T-helper 2 cell (primary cell): ENCODE data around the gene FBXO31.
"Not testable (repeated sequence)": the region's sequence is repeated elsewhere in the genome, so short reads cannot be mapped to it uniquely, and the experiment has no call there.

Experiments used
- DNase-seq, 5 experiments: peaks; one replicate each; pipeline versions ENCODE4 v3.0.0 to v3.0.0-alpha.2; 2012 to 2022

Gene FBXO31

DNA sequence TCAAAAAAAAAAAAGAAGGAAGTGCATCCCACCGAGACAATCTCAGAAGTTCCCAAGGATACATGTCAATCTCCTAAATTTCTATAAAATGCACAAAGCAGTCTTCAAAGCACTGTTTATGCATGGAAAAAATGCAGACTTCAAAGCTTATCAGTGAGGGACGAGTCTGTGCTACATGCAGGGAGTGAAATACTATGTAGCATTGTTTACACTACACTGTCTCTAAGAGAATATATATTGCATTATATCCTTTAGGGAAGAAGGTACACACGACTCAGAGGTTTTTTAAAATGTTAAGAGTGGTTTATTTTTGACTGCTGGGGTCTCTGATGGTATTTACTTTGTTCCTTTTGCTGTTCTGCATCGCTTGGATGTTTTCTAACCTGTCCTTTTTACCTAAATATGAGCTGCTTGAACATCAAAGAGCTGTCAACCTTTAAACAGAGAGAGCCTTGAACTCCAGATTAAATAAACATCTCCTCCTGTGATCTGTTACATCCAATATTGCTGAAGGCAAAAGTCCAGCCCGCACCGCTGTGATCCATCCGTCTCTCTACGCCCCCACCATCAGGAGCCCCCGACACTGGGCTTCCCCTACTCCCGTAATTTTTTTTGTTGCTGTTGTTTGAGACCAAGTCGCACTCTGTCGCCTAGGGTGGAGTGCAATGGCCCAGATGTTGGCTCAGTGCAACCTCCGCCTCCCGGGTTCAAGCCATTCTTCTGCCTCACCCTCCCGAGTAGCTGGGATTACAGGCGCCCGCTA is 1.4 kb downstream of the FBXO31 start:
- DNase-seq: no peak

DNA sequence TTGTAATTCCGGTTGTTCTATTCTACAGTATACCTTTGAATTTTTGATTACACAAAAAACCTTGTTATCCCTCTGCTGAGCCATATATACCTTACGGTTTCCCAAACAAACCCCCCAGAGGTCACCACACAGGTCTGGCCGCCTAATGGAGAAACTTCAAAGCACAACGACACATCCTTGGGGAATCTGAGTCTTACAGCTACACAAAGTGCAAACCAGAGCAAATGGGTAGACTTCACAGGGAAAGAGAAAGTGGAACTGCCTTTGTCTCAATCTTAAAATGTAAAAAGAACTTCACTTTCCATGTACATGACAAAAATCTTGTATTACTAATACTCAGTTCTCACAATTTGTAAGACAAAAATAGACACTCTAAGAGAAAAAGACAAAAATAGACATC is 2.7 kb downstream of the FBXO31 start:
- peak in 1 of 5 experiments; percentile 24 for DNase-seq

- no peak for DNase-seq
Observed at GRCh38 chr16:87380403-87380802, 3.2 kb downstream of the FBXO31 start.

- DNase-seq: not testable (repeated sequence)
Observed at GRCh38 chr16:87379312-87379752, 4.2 kb downstream of the FBXO31 start.

GRCh38 chr16:87376660-87377059 is 6.9 kb downstream of the FBXO31 start:
- DNase-seq: no peak

DNA sequence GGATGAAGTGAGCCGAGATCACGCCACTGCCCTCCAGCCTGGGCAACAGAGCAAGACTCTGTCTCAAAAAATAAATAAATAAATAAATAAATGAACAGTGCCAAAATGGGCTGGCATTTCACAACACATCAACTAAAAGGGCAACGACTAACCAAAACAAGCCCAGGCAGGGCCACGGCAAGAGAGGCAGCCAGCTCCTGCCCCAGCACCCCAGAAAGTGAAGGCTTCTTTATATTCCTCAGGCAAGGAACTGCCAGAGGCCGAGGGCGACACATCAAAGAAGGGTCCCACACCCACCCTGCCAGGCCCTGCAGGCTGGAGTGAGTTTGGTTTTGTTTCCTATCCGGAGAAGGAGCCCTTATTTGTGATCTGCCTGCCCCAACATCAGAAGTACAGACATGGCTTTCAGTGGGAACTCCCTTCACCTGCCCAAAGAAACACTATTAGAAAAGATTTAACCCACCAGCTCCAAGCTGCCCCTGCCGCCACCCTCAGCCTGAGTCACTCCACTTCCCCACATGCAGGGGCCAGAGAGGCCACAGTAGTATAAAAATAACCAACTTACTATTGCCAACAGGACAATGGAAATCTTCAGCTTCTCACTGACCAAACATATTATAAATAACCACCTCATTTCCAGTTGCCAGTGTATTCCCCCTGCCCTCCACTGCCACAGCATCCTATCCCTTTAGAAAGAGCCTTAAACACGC is 8.0 kb downstream of the FBXO31 start:
- DNase-seq: no peak

- DNase-seq: no peak
Observed at GRCh38 chr16:87374313-87374712, 9.3 kb downstream of the FBXO31 start.

DNA sequence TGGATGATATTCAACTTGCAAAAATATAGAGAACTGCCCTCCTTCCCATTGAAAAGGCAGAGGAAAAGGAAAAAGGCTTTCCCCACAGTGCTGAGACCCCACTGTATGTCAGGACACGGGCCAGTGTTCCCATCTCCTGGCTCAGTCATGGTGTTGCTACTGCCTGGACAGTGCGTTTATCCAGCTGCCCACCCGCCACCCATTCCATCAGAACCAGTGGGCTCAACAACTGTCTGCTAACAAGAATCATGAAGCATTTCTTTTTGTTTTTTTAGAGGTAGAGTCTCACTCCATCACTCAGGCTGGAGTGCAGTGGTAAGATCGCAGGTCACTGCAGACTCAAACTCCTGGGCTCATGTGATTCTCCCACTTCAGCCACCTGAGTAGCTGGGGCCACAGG is 11.3 kb downstream of the FBXO31 start:
- DNase-seq: no peak

GRCh38 chr16:87371261-87371866 is 12.2 kb downstream of the FBXO31 start:
- no peak for DNase-seq

DNA sequence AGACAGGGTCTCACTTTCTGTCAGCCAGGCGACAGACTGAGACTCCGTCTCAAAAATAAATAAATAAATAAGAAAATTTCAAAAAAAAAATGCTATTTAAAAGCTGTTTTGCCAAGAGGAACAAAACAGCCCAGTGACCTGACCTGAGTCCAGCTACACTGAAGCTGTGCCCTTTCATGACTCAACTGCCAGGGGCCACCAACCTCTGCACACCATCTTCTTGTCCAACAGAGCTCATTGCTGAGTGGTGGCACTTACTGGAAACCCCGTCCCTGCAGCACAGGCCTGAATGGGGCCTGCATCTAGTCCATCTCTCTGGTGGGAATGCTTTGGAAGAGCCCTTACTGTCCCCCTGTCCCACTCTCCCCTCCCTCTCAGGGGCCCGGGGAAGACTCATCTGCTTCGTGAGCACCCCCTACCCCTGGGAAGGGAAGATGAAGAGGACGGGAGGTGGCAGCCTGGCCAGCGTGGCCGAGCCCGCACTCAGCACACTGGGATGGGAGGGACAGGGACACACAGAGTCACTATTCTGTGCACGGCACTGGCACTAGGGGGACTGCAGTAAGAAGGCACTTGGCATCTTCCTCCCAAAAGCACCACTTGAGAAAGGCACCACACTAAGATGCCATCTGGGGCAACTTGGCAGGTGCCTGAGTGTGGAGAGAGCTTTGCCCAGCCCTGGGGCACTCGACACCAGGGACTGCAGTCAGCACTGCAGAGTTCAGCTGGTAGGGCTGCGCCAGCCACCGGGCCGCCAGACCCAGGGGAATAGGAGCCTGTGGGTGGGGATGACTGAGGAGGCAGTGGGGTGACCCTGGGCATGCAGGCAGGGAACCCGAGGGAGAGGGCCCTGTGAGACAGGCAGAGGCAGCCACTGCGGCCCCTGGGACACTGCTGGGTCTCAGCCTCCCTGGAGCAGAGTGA is 13.5 kb downstream of the FBXO31 start:
- no peak for DNase-seq

DNA sequence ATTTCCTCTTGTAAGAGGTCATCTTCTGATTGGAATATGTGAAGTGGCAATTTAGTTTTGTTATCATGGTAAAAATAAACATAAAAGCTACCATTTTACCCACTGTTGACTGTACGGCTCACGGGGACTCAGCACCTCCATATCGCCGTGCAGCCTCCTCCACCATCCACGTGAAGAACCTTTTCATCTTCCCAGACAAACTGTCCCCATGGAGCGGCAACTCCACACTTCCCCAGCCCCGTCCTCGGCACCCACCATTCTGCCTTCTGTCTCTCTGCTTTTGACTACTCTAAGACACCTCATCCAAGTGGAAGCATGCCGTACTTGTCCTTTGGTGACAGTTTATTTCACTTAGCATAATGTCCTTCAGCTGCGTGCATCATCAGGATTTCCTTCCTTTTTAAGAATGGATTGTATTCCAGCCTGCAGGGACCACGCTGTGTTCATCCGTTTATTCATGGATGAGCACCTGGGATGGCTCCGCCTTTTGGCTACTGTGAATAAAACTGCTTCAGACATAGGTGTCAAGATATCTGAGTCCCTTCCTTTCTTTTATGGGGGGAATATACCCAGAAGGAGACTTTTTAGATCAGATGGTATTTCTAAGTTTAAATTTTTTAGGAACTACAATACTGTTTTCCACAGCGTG is 14.3 kb downstream of the FBXO31 start:
- DNase-seq: no peak

GRCh38 chr16:87368029-87368770 is 15.4 kb downstream of the FBXO31 start:
- no peak for DNase-seq

DNA sequence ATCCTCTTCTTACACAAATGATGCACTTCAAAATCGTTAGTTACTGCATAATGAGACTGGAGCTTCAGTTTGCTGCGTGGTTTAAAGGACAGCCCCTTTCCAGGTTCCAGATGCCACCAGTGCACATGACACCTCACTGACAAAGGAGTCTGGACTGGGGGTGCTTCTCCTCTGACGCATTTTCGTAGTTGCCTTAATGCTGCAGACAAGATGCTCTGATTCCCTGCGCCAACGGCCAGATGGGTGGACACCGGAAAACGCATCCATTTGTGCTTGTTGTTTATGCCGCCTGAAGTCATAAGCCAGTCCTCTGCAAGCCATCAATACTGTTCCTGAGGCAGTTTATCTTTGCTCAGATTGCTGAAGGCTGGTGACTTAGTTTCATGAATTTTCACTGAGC is 16.0 kb downstream of the FBXO31 start:
- no peak for DNase-seq

GRCh38 chr16:87366930-87367329 is 16.6 kb downstream of the FBXO31 start:
- DNase-seq: no peak

DNA sequence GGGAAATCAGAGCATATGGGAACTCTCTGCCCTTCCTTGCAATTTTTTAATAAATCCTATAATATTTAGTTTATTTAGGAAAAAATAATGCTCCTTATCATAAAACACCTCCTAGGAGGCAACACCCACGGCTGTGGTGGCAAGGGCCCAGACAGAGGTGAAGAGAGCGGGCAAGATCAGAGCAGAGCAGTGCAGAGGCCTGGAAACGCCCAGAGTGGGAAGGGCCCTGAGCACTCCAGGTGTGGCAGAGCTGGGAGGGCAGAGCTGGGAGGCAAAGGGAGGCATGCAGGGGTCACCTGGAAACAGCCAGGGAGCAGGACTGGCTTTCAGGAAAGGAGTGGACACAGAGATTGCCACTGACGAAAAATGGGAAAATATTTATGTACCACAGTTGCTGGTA is 17.3 kb downstream of the FBXO31 start:
- no peak for DNase-seq

DNA sequence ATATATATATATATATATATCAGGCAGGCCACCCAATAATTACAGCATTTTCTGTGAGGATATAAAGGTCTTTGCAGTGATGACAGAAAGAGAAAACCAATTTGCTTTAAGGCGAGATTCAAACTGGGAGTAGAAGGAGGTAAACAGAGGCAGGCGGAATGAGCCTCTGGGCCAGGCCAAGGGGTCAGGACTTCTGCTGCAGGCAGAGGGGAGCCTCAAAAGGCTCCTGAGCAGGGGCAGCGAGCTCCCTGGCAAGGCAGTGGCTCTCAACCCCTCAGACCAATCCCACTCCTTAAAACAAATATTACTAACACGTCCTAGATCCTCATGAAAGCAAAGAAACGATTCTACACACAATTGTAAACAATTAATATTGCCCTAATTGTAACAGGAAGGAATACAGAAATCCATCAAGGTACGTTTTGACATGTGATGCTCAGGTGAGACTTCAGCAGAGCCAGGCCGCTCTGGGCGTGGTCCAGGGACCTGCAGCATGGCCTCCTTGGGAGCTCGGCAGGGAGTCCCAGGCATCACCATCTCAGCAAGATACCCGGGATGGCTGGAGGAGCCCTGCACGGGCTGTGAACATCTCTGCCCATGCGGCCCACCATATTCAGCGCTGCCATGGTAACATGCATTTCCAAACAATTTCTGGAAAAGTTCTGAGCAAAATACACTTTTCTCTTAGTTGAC is 18.4 kb downstream of the FBXO31 start:
- DNase-seq: no peak

DNA sequence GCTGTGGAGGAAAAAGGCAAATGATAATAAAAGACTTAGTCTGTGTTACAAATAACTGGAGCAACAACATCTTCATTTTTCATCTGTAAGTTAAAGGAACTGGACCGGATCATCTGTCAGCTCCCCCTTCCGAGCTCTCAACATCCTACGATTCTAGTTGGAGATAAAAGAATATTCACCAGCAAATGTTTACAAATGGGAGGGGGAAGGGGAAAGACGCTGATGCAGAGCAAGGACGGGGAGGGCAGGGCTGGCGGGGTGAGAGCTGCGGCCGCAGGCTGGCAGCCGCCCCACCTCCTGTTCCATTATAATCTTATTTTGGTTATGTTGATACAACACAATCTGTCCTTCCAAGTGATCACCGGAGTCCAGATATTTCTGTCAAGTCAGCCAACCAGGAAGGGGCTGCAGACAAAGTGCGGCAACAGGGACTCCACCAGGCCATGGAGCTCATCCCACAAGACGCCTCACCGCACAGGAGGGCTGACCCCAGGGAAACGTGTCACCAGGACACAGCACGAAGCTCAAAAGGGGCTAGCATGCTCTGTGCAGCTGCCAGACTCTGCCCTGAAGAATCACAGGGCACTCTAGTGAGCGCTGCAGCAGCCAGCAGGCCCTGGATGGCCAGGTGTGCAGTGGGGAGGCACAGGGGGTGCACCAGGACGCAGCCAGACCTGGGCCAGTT is 19.7 kb downstream of the FBXO31 start:
- no peak for DNase-seq

GRCh38 chr16:87362828-87363559 is 20.6 kb downstream of the FBXO31 start:
- DNase-seq: not testable (repeated sequence)

DNA sequence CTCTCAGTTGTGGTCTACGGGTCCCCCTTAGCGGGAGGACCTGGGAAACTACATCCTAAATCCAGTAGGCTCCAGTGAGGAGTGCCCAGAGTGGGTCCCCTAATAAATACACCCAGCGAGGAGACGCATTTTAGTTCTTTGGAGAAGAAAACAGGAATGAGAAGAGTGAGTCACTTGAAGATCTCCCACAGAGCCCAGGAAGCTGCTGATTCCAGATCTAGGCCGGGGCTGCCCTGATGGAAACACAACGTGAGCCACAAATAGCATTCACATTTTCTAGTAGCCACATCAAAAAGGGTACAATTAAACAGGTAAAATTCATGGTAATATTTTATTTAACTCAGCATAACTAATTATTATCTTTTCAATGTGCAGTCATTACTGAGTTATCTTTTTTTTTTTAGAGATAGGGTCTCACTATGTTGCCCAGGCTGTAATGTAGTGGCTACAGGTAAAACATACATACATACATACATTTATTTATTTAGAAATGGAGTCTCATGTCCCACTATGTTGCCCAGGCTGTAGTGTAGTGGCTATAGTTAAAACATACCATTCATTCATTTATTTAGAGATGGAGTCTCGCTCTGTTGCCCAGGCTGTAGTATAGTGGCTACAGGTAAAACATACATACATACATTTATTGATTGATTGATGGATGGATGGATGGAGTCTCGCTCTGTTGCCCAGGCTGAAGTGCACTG is 21.5 kb downstream of the FBXO31 start:
- no peak for DNase-seq
